WI38 (cell line): ENCODE data around the gene AKT2.

Experiments used
- H3K4me3 ChIP-seq: 2 replicates; pipeline ENCODE4 v1.5.1; 2011; ENCODE audit warnings: low read depth, mild to moderate bottlenecking, control low read depth, low read length
- TF ChIP-seq, protein P1 (sequence below): IDR thresholded peaks from 2 replicates; pipeline ENCODE4 v1.5.1; 2012; ENCODE audit warnings: low read depth, mild to moderate bottlenecking, control low read depth, low read length

The AKT2 gene

DNA sequence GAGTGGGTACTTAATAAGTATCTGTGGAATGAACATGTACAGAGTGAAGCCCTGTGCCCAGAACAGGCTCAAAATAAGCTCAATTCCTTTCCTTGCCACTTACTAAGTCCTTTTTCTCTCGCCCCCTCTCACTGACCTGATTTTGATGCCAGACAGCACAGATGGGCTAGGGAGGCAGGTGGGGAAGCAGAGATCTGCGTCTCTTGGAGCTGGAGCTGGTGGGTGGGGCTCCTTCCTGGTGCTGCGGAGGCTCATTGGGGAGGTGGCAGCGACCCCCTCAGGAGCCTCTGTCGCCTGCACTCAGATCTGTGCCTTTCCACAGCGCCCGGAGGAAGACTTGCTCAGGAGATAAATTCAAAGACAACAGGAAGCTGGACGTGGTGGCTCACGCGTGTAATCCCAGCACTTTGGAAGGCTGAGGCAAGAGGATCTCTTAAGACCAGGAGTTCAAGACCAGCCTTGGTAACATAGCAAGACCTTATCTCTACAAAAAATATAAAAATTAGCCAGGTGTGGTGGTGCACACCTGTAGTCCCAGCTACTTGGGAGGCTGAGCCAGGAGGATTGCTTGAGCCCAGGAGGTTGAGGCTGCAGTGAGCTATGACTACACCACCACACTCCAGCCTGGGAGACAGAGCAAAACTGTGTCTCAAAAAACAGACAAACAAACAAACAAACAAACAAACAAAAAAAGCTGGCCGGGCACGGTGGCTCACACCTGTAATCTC, 14.6 kb downstream of the AKT2 start:
- TF ChIP-seq, protein P1, sequence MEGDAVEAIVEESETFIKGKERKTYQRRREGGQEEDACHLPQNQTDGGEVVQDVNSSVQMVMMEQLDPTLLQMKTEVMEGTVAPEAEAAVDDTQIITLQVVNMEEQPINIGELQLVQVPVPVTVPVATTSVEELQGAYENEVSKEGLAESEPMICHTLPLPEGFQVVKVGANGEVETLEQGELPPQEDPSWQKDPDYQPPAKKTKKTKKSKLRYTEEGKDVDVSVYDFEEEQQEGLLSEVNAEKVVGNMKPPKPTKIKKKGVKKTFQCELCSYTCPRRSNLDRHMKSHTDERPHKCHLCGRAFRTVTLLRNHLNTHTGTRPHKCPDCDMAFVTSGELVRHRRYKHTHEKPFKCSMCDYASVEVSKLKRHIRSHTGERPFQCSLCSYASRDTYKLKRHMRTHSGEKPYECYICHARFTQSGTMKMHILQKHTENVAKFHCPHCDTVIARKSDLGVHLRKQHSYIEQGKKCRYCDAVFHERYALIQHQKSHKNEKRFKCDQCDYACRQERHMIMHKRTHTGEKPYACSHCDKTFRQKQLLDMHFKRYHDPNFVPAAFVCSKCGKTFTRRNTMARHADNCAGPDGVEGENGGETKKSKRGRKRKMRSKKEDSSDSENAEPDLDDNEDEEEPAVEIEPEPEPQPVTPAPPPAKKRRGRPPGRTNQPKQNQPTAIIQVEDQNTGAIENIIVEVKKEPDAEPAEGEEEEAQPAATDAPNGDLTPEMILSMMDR, result no peak
- H3K4me3 ChIP-seq, result no peak overlapping the region

DNA sequence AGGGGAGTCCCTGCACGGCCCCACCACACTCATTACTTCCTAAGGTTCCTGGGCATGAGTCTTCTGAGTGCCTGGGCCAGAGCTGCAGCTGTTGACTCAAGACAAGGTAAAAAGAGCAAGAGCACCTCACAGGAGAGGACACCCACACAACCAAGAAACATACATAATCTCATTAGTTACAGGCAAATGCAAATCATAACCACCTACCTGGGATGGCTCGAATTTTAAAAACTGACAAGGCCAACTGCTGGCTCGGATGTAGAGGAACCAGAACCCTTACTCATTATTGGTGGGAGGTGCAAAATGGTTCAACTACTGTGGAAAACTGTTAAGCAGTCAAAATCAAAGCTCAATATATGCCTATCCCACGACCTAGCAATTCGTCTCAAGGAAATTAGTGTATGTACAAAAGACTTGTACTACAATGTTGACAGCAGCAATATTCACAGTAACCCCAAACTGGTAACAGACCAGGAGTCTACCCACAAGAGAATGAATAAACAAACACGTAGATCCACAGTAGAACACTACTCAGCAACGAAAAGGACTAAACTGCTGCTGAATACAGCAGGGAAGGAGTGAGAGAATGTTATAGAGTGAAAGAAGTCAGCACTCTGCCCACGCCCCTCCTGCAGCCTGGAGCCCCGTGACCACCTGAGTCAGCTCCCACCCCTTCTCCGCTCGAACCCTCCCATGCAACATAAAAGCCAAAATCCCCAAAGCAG, 15.8 kb downstream of the AKT2 start:
- no peak overlapping the region for H3K4me3 ChIP-seq
- TF ChIP-seq, protein P1, result no peak

- TF ChIP-seq, protein P1, result no peak
- no peak overlapping the region for H3K4me3 ChIP-seq
These were observed 17.5 kb downstream of the AKT2 start for GRCh38 chr19:40267601-40267997.

GRCh38 chr19:40266912-40267600, 18.1 kb downstream of the AKT2 start:
- no peak overlapping the region for H3K4me3 ChIP-seq
- TF ChIP-seq, protein P1, result no peak

DNA sequence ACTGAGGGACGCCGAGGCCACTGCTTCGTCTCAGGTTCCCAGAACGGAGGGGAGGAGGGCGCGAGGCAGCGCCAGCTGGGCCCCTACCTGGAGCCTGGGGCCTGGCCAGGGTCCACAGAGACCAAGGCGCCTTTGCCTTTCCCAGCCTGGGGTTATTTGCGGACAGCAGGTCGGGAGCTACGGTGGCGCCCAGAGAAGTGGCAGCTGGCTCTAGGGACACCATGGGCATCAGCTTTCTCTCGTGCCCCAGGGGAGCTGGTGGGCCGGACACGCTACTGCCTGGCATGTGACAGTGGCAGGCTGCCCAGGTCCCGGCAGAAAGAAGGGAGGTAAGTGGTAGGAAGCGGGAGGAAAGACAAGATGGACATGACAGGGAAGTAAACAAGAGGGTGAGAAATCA, 19.0 kb downstream of the AKT2 start:
- TF ChIP-seq, protein P1, result no peak
- no peak overlapping the region for H3K4me3 ChIP-seq

- no peak overlapping the region for H3K4me3 ChIP-seq
- TF ChIP-seq, protein P1, result no peak
These were observed 19.4 kb downstream of the AKT2 start for GRCh38 chr19:40265763-40266099.
